HG02678 (cell line): ENCODE data around the gene PIM1.

Source experiments
- ATAC-seq: cut with Tn5 transposase; IDR thresholded peaks from one replicate; pipeline ENCODE4 v1.9.1; 2021; ENCODE audit warnings: mild to moderate bottlenecking, moderate library complexity; ENCODE audit not compliant: unreplicated experiment

Gene PIM1

GRCh38 chr6:37137201-37138090 lies 32.5 kb upstream of the PIM1 start:
- ATAC-seq: no peak

- ATAC-seq: no peak
These were observed 31.1 kb upstream of the PIM1 start for GRCh38 chr6:37138856-37139229.

GRCh38 chr6:37139230-37139962 lies 30.6 kb upstream of the PIM1 start:
- ATAC-seq: no peak

GRCh38 chr6:37140145-37140544 lies 29.8 kb upstream of the PIM1 start:
- ATAC-seq: no peak

GRCh38 chr6:37141281-37142049 lies 28.5 kb upstream of the PIM1 start:
- no peak for ATAC-seq

- no peak for ATAC-seq
These were observed 27.8 kb upstream of the PIM1 start for GRCh38 chr6:37142050-37142614.

- no peak for ATAC-seq
These were observed 26.4 kb upstream of the PIM1 start for GRCh38 chr6:37143585-37143984.

GRCh38 chr6:37145443-37145842 lies 24.5 kb upstream of the PIM1 start:
- ATAC-seq: no peak

- ATAC-seq: no peak
These were observed 23.2 kb upstream of the PIM1 start for GRCh38 chr6:37146735-37147157.

GRCh38 chr6:37149745-37150144 lies 20.2 kb upstream of the PIM1 start:
- no peak for ATAC-seq

- no peak for ATAC-seq
These were observed 19.6 kb upstream of the PIM1 start for GRCh38 chr6:37150314-37150713.

- peak; percentile 94 for ATAC-seq
These were observed 14.3 kb upstream of the PIM1 start for GRCh38 chr6:37155394-37156312.

GRCh38 chr6:37158508-37158907 lies 11.4 kb upstream of the PIM1 start:
- ATAC-seq: no peak

- ATAC-seq: no peak
These were observed 8.8 kb upstream of the PIM1 start for GRCh38 chr6:37160922-37161778.

GRCh38 chr6:37162740-37163139 lies 7.2 kb upstream of the PIM1 start:
- no peak for ATAC-seq

- ATAC-seq: no peak
These were observed 1.7 kb upstream of the PIM1 start for GRCh38 chr6:37168163-37168758.

GRCh38 chr6:37168811-37169495 lies 999 bp upstream of the PIM1 start:
- ATAC-seq: no peak
